Measurements from ENCODE around the gene TRIM52.
"Not testable (repeated sequence)": the region's sequence is repeated elsewhere in the genome, so short reads cannot be mapped to it uniquely, and the experiment has no call there.

The TRIM52 gene

GRCh38 chr5:181215997-181216989 lies 44.6 kb downstream of the TRIM52 start:
- no peak for DNase-seq

GRCh38 chr5:181214249-181214648 lies 46.7 kb downstream of the TRIM52 start:
- DNase-seq, result not testable (repeated sequence)

GRCh38 chr5:181212934-181213333 lies 48.0 kb downstream of the TRIM52 start:
- no peak for DNase-seq

- no peak for DNase-seq
These were observed 48.9 kb downstream of the TRIM52 start for GRCh38 chr5:181212080-181212479.

DNA sequence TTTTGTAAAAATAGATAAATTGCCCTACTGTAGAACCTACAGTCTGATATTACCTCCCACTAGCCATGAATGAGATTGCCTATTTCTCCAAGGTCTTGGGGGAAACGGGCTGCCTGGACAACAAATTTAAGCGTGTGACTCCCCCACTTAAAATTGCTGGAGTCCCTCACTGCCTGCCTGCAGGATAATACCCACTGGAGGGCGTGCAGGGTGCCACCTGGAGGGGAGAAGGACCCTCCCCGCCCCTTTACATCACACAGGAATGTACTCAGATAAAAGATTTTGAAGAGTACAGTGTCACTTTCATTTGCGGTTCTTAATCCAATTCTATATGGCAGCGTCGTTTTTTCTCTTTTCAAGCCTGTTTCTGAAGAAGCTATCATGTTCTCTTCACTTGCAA lies 49.7 kb downstream of the TRIM52 start:
- no peak for DNase-seq

DNA sequence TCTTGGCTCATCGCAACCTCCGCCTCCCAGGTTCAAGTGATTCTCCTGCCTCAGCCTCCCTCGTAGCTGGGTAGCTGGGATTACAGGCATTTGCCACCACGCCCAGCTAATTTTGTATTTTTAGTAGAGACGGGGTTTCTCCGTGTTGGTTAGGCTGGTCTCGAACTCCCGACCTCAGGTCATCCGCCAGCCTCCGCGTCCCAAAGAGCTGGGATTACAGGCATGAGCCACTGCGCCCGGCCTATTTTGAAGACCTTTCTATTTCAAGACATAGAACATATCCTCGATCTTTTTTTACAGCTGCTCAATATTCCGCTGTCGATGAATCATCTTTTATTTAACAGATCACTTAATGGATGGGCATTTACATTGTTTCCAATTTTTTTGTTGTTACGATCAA lies 50.2 kb downstream of the TRIM52 start:
- not testable (repeated sequence) for DNase-seq

DNA sequence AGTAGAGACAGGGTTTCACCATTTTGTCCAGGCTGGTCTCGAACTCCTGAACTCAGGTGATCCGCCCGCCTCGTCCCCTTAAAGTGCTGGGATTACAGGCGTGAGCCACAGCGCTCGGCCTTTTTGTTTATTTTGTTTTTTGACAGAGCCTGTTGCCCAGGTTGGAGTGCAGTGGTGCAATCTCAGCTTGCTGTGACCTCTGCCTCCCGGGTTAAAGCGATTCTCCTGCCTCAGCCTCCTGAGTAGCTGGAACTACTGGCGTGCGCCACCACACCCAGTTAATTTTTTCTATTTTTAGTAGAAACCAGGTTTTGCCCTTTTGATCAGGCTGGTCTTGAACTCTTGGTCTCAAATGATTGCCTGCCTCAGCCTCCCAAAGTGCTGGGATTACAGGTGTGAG lies 50.8 kb downstream of the TRIM52 start:
- DNase-seq, result not testable (repeated sequence)

GRCh38 chr5:181209006-181209405 lies 51.9 kb downstream of the TRIM52 start:
- DNase-seq, result not testable (repeated sequence)

GRCh38 chr5:181207960-181208253 lies 53.0 kb downstream of the TRIM52 start:
- DNase-seq, result no peak

- no peak for DNase-seq
These were observed 53.6 kb downstream of the TRIM52 start for GRCh38 chr5:181207214-181207959.

DNA sequence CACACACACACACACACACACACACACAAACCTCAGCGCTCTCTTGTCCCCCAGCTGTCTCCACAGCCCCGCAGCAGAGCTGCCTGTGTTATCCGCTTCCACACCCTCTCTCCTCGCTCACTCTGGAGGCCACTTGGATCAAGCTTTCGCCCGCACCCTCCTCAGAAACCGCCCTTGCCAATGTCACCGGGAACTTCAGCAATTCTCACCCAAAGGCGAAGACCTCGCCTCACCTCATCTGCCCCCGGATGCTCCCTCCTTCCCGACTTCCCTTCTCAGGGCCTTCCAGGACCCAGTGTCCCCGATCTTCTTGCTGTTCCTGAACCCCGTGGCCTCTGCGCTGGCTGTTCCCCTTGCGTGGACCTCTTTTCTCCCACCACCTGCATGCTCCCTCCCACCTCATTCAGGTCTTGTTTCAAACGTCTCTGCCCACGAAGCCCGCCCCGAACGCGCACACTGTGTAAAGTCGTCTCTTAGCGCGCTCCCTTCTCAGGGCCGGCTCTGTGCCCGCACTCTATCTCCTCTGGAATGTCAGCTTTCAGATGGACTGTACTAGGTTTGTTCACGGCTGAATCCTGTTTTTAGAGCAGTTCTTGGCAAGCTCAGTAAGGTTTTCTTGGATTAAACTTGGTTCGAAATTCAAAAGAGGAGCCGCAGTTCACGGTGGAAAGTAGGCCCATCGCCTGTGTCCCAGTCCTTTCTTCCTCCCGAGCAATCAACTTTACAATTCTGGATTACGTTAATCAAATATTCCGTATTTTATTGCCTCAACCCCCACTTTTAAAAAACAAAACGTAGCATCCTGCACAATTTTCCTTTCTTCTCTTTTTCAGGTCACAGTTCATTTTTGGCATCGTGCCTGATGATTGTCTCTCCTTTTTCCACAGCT lies 54.9 kb downstream of the TRIM52 start:
- DNase-seq, result no peak

Measured in hypothalamus (tissue), 51 donors.